ENCODE results near the gene CCDC188.

CCDC188 gene

GRCh38 chr22:20116376-20116950 is 34.4 kb downstream of the CCDC188 start:
- DNase-seq: no peak

- no peak for DNase-seq
Measured at GRCh38 chr22:20115691-20116375, 35.0 kb downstream of the CCDC188 start, which contains the start of gene RANBP1. RANBP1 (plus strand) TSS chr22:20116104; CDS start chr22:20116185, 81 bp downstream.

- DNase-seq: no peak
Measured at GRCh38 chr22:20114506-20115475, 36.1 kb downstream of the CCDC188 start.

GRCh38 chr22:20113551-20114310 is 37.1 kb downstream of the CCDC188 start:
- no peak for DNase-seq

- no peak for DNase-seq
Measured at GRCh38 chr22:20112623-20113511, 38.0 kb downstream of the CCDC188 start.

GRCh38 chr22:20111689-20112622 is 38.9 kb downstream of the CCDC188 start:
- DNase-seq: no peak

GRCh38 chr22:20111045-20111688 is 39.7 kb downstream of the CCDC188 start:
- peak; percentile 54 for DNase-seq

GRCh38 chr22:20110359-20110985 is 40.4 kb downstream of the CCDC188 start:
- no peak for DNase-seq

GRCh38 chr22:20109411-20110358 is 41.2 kb downstream of the CCDC188 start:
- no peak for DNase-seq

- DNase-seq: no peak
Measured at GRCh38 chr22:20108757-20109230, 42.1 kb downstream of the CCDC188 start.

GRCh38 chr22:20107951-20108756 is 42.7 kb downstream of the CCDC188 start:
- no peak for DNase-seq

GRCh38 chr22:20107471-20107901 is 43.4 kb downstream of the CCDC188 start:
- no peak for DNase-seq

GRCh38 chr22:20106849-20107237 is 44.0 kb downstream of the CCDC188 start:
- DNase-seq: no peak

GRCh38 chr22:20106205-20106848 is 44.5 kb downstream of the CCDC188 start:
- DNase-seq: peak; percentile 22

- no peak for DNase-seq
Measured at GRCh38 chr22:20105456-20106204, 45.2 kb downstream of the CCDC188 start.

Data from NCI-H2171 treated with DMSO at 0.1 percent for 48 hours (cell line).